ENCODE results near the gene NPPA.

GRCh38 chr1:11851180-11851579 lies 3.6 kb upstream of the NPPA start:
- TF ChIP-seq CTCF (IDR thresholded peaks at IDR 0.05), result no peak
- no peak for TF ChIP-seq EZH2 (IDR thresholded peaks at IDR 0.05)
- no peak for TF ChIP-seq EZH2phosphoT487 (IDR thresholded peaks at IDR 0.05)
